Fibroblast of the conjunctiva (primary cell): Measurements from ENCODE around the gene WWOX.

Experiments
- DNase-seq: peaks from one replicate; pipeline ENCODE4 v3.0.0-alpha.2; 2010; ENCODE audit warnings: low read depth

The WWOX gene

DNA sequence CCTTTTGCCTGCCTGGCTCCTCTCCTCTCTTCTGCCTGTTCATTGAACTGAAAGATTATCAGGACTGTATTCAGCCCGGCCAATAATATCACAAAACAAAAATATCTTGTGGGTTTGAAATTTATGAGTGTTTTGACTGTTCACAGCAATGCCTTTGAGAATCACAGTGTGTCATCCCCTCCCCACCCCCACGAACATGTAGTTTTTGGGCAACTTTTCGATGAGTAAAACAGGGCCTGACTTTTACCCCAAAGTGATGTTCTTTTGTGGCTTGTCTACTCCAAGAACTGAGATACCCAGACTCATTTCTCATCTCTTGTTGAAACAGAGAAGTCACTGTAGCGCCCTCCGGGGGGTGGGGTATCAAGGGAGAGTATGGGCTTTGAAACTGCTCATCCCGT, 675.7 kb downstream of the WWOX start:
- DNase-seq = no peak

DNA sequence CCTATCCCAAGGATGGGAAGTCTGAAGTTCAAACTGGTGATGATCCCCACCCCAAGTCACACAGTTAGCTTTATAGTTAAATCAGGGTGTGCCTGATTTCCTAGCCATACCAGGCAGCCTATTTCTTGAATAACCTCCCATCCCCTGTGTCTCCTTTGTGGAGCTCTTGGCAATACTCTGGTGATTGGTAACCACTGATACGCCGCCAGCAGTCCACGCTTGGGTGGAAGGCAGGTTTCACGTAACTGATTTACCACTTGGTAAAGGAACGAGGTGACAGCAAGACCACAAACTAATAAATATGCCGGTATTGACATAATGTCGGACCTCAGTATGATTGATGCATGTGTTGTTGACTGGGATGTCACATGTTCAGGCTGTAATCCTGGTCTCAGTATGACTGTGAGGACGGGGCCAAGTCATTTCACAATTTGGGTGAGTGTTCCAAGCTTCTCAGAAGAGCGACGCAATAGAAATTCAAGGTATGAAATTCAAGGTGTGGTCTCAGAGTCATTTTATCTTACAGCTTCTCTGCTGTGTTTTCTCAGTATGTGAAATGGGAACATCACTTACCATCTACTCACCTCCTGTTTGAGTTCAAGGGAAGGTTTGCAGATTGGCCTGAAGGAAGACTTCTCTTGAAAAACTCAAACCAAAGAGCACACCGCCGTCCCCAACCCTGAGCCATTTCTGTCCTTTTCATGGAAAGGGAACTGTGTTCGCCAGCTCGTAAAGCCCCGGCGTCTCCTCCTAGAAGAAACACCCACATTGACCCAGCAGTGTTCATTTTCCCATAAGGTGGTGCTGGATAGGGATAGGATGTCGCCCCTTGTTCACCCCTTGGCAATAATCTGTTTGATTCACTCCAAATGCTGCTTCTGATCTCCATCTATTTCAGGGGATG, 678.9 kb downstream of the WWOX start:
- no peak for DNase-seq

DNA sequence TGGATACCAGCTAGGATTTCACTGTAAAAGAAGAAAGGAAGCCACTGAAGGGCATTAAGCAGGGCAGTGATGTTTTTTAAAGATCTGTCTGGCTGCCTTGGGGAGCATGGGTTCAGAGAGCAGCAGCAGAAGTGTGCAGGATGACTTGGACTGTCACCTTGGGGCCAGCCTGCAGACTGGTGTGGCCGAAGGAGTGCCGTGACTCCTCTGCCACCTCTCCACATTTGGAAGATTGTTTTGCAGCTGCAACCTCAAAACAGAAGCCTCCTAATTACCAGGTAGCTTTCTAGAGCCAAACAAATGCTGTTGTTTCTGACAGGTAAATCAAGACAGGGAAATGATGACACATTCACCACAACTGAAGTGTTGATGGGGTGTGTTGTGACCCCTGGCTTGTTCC, 681.4 kb downstream of the WWOX start:
- no peak for DNase-seq

DNA sequence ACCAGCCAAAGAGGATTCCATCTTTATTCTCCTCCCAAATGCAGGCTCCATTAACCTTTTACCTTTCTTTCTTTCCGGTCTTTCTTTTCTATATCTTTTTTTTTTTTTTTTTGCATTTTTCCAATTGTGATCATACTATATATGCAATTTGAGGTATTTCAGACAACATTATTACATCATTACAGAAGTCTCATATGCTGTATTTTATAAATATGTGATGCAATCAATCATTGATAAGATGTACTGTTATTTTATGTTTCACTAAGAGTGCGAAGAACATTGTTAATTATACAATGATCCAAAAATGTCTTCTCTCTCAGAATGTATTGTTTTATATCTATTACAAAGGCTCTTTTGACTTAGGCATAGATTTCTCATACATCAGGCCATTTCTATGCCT, 683.1 kb downstream of the WWOX start:
- no peak for DNase-seq

DNA sequence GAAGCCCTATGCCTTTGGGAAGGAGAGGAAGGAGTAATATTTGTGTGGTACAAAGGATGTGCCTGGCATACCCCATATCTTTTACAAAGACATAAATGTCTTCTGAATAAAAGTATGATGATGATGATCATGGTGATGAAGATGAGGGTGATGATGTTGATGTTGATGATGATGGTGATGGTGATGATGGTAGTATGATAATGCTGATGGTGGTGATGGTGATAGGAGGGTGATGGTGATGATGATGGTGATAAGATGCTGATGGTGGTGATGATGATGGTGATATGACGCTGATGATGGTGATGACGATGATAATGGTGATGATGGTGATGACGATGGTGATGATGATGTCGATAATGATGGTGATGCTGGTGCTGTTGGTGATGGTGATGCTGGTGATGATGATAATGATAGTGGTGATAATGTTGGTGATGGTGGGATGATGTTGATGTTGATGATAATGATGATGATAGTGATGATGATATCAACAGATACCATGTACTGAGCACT, 684.2 kb downstream of the WWOX start:
- no peak for DNase-seq

DNA sequence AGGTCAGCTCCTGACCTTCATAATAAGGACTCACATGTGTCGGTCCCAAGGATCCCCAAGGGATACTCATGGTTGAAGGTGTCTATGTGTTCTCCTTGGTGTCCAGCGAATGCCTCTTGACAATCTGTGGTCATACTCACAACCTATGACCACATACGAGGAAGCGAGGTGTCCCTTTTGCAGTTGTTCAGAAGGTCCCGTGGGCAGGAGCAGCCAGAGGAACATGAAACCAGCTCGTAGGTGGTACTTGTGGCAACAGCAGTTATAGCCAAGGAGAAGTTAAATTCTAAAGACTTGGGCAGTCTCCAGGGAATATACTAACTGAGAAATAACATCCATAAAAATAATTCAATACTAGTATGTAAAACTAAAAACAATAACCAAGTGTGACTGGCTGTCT, 685.3 kb downstream of the WWOX start:
- no peak for DNase-seq

DNA sequence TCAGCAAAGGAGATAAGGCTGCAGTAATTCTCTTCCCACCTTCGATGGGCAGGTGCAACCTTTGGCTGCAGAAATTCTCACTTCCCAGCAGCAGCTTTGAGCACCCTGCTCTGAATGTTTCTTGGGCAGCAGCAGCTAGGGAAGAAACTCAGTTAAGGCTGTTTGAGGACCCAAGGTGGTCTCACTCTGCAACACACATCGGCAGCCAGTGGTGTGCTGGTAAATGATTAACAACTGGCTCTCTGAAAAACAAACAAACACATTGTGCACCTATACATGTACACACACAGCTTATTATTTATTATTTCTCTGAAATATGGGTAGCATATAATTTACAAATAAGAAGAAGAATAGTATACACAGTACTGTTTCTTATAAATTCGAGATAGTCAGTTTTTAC, 685.8 kb downstream of the WWOX start:
- no peak for DNase-seq

DNA sequence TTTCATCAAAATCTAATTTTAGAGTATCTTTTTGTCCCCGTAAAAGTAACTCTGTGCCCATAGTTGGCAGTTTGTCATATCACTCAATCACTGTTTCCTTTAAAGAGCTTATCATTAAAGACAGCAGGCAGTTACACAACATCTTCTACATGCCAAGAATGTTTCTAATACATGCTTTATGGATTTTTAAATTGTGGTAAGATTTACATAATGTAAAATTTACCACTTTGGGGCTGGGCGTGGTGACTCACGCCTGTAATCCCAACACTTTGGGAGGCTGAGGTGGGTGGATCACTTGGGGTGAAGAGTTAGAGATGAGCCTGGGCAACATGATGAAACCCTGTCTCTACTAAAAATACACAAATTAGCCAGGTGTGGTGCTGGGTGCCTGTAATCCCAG, 687.2 kb downstream of the WWOX start:
- no peak for DNase-seq

DNA sequence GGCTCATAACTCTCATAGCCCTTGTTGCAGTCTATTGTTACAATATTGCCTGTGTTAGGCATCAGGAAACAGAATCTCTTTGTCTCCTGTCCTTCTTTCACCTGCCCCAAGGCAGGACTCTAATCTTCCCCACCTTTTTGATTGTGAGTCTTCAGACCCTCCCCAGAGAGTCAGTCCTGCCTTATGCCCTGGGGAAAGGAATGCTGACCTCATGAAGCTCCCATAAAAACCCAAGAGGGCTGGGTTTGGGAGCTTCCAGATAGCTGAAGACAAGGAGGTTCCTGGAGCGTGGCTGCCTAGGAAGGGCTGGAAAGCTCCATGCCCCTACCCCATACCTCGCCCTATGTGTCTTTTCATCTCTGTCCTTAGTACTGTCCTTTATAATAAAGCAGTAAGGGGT, 688.8 kb downstream of the WWOX start:
- no peak for DNase-seq

DNA sequence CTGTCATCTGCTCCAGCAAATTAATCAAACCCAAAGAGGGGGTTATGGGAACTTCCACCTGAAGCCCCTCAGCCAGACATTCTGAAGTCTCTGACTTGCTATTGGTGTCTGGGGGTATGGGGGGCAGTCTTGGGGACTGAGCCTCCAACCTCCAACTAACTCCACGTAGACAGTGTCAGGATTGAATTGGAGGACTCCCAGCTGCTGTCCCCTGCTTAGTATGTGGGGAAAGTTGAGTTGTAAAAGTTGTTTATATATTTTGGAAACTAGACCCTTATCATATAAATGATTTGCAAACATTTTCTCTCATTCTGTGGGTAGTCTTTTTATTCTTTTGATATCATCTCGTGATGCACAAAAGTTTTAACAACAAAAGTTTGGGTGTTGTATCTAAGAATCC, 689.2 kb downstream of the WWOX start:
- no peak for DNase-seq

DNA sequence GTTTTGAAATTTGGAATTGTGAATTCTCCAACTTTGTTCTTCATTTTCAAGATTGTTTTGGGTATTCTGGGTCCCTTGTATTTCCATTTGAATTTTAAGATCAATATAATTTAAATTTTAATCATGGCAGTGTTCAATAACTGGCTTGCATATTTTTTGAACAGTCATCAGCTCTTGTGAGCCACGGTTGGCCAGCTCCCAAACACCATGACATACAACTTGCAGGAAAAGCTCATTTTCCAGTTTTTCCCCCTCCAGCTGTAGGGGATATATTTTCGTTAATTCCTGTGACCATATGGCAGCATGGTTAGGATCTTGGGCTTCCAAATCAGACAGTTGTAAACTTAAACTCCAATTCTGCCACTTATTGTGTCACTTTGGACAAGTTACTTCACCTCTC, 690.1 kb downstream of the WWOX start:
- no peak for DNase-seq

DNA sequence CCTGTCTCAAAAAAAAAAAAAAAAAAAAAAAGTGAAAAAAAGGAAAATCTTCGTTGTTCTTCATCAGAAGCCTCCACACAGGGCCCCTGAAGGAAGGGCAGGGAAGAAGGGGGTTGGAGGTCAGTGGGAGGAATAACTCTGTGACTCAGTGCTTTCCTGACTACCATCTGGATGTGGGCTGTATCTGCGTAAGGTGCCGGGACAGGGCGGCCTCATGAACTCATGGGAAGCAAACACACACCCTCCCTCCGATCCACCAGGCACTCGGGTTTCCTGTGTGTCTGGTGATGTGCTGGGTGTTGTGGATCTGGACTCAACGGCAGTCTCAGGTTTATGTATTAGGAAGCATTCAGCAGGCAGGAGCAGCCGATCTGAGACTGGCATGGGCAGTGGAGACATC, 691.6 kb downstream of the WWOX start:
- no peak for DNase-seq

DNA sequence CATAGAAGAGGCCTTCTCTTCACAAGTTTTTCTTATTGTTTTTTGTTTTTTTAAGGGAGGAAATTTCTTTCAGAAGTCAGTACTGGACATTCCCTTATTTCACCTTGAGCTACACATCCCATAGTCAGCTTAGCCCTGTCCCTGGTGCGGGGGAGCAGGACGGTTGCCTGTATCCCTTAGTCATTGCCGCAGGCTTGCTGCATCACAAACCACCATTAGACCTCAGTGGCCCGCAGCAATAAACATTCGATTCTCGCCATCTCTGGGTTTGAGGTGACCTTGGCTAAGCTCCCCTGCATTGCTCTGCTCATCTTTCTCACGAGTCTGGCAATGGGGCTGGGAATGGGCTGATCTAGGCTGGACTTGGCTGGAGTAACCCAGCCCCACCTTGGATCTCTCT, 692.5 kb downstream of the WWOX start:
- DNase-seq = no peak

DNA sequence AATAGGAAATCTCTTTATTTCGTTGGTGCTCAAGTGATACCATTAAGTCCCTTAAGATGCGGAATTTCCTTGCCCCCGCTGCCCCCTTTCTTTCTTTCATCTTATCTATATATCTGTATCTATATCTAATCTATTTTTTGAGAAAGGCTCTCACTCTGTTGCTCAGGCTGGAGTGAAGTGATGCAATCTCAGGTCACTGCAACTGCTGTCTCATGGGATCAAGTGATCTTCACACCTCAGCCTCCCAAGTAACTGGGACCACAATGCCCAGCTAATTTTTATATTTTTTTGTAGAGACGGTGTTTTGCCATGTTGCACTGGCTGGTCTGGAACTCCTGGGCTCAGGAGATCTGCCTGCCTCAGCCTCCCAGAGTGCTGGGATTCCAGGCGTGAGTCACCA, 693.5 kb downstream of the WWOX start:
- no peak for DNase-seq

DNA sequence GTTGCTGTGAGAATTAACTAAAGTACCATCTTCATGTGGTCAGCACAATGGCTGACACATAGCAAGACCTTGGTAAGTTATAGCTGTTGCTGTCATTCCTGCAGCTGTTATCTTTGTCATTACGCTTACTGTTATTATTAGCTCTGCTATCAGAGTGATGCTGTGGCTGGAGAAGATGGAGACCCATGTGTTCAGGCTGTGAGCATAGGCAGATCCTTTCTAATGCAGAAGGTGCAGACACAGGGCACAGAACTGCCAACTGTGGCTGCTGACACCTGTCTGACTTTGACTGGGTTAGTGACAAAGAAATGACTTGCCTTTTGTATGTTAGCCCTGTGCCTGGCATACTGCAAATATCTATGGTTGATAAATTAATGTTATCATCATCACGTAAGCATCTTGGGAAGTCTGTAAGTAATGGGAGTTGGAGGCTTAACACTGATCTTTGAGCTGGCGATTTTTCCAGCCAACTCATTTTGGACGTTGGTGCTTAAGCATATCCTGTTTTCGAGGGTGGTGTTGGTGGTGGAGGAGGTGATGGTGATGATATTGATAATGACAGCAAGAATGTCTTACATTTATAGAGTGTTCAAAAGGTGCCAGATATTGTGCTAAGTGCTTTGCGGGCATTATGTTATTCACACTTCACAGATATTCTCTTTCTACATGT, 695.3 kb downstream of the WWOX start:
- DNase-seq = no peak

DNA sequence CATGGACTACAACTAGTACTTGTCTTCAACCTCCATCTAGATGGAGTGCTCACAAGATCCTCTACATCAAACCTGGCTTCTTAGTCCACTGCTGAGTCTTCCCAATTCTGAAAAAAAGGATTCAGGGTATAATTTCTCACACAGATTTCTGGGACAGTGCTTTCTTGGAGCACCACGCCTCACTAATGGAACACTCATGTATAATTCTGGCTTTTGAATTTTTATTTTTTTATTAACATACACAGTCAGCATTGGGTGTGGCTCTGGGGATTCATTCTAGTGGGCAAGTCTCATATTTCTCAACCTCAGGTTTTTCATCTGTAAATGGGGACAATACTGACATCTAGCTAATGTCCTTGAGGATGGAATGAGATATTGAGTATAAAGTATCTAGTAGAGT, 696.0 kb downstream of the WWOX start:
- no peak for DNase-seq

DNA sequence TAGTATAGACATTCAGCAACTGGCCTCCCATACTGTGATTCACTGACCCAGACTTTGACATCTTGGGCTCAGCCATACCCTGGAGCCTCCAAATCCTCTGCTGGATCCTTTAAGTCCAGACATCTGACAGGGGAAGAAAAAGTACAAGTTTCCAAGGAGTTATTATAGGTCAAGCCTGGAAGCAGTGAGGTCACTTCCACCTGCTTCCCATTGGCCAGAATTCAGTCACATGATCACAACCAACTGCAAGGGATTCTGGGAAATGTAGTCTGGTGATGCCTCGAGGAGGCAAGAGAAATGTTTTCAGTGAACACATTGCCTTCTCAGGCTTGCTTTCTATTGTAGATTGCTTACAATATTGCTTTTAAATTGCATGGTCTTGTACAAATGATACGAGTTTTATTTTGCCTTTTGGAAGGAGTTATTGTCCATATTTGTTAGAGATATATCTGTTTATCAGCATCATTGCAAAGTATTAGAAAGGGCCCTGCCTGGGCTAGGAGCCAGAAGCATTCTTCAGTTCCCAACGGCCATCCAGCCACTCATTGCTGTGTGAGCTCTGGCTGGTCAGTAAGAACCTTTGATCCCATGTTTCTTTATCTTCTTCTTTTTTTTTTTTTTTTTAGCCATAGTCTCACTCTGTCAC, 696.9 kb downstream of the WWOX start:
- DNase-seq = no peak

DNA sequence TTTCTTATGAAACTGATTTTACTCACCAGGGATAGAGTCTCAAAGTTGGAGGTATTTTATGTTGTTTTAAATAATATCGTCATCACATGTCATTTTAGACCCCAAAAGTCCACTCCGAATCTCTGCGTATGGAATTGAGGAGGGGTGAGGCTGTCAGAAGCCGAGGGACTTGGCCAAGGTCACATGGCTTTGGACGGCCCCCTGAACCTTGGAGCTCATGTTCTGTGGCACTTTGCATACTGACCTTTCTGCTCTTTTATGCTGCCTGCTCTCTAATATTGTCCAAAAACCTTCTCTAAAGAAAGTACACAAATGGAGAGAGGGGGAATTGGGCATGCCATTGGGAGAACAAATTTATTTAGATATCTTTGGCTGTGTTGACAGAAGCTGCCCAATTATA, 700.0 kb downstream of the WWOX start:
- no peak for DNase-seq

DNA sequence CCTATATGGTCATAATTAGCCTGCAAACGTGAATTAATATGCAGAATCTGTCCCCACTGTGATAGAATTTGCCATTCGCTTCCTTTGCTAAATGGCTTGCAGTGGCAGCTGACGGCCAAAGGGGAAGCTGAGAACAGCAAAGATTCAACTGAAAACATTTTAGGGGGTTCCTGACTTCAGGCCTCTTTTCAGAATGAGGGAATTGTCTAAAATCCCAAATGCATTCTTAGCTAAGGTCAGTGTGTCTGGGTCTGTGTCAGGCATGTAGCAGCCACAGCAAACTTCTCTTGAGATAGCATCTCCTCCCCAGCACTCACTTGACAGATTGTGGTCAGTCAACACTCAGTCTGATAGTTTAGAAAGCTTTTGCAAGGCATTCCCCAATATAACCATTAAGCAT, 701.1 kb downstream of the WWOX start:
- DNase-seq = no peak

DNA sequence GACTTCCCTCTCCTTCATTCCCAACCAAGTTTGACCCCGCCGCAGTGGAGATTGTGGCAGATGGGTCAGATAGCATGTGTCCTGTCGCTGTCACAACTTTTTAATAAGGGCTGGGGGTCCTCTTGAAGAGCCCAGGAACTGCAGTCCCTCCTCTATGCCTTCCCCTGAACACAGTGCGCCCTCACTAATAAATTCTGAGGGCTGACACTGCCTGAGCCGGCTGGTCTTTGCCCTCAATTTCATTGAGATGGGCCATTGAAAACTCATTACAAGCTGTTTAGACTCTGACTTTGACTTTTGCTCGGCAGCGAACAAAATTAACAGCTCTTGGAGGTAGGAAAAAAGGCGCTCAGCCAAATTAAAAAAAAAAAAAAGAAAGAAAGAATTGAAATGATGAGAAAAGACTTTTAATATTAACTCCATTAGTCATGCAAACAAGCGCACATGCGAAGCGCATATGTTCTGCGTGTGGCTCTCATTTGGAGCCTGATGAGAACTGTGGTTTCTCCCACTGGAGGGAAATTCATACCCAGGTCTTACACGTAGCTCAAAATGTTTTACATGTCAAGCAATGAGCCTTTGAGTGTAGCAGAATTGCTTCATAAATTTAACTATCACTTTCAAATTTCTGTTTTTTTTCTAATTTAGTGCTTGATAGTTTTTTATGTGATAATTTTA, 704.7 kb downstream of the WWOX start:
- DNase-seq = no peak

DNA sequence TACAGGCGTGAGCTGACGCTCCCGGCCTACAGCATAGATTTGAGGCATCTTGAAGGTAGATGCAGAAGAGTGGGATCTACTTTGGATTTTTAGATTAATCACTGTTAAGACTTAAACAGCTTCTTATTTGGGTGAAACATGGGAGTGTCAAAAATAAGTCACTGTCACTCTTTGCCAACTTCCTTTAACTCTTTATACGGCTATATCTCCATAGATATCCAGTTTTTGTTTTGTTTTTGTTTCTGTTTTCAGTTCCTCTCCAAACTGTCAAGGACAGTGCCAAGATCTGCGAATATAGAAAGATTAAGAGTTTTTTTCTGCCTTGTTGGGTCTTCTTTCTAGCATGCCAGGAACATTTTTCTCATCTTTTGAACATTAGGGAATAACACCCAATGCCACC, 706.1 kb downstream of the WWOX start:
- DNase-seq = no peak

DNA sequence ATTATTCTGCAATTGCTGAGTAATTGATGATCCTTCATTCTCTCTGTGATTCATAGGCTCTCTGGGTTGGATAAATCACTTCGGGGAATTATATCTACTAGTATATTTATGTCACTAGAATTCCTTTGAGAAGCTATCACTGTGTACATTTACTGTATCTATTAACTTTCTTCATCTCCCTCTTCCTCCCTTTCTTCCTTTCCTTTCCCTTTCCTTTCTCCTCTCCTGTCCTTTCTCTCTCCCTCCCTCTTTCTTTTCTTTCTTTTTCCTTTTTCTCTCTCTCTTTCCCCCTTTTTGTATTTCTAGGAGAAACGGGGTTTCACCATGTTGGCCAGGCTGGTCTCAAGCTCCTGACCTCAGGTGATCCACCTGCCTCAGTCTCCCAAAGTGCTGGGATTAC, 711.8 kb downstream of the WWOX start:
- DNase-seq = no peak

DNA sequence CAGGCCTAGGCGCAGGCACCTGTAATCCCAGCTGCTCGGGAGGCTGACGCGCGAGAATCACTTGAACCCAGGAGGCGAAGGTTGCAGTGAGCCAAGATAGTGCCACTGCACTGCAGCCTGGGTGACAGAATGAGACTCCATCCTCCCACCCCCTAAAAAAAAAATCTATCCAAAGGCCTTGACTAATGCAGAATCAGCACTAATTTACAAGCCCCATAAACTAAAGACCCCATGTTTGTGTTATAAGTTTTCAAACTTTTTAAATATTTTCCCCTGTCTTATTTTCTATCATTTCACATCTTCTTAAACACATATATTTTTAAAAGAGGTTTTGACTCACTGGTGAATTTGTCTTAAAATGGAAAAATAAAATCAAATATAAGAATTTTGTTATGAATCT, 713.1 kb downstream of the WWOX start:
- no peak for DNase-seq
